ENCODE data around the gene AKAP13.

AKAP13 gene

DNA sequence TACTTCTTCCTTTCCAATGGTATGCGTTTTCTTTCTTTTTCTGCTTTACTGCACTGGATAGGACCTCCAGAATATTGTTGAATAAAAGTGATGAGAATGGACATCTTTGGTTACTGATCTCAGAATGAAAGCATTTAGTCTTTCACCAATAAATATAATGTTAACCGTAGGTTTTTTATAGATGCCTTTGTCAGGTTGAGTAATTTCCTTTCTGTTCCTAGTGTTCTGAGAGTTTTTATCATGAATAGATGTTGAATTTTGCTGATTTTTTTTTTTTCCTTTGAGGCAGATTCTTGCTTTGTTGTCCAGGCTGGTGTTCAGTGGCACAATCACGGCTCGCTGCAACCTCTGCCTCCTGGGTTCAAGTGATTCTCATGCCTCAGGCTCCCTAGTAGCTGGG is 255.9 kb downstream of the AKAP13 start:
- H3K79me2 ChIP-seq (ENCODE audit: low read length), result peaks cover 6% of the 10 kb centered on the region; the same call in 1 of the 2 replicates
- H3K4me3 ChIP-seq (ENCODE audit: low read length), result no peak overlapping the region
- no peaks in the 10 kb centered on the region for H3K27me3 ChIP-seq (ENCODE audit: low read depth, low read length)
- peaks cover 17% of the 10 kb centered on the region; the same call in 1 of the 2 replicates for H4K20me1 ChIP-seq (ENCODE audit: insufficient read depth, low read length)
- peaks cover 33% of the 10 kb centered on the region for H3K4me1 ChIP-seq (ENCODE audit: low read length)
- no peak overlapping the region for H3K27ac ChIP-seq (ENCODE audit: low read length)
- H3K36me3 ChIP-seq (replicated peaks; ENCODE audit: low read depth, low read length), result no peaks in the 10 kb centered on the region
- H3K9me3 ChIP-seq (ENCODE audit: insufficient read depth, low read length), result no peaks in the 10 kb centered on the region
- H3K4me2 ChIP-seq (ENCODE audit: low read length), result no peak overlapping the region
- no peak overlapping the region for H3K9ac ChIP-seq (ENCODE audit: low read length)
- no peak for TF ChIP-seq EZH2phosphoT487 (IDR thresholded peaks at IDR 0.05; ENCODE audit: low read depth)
- TF ChIP-seq, protein P1, sequence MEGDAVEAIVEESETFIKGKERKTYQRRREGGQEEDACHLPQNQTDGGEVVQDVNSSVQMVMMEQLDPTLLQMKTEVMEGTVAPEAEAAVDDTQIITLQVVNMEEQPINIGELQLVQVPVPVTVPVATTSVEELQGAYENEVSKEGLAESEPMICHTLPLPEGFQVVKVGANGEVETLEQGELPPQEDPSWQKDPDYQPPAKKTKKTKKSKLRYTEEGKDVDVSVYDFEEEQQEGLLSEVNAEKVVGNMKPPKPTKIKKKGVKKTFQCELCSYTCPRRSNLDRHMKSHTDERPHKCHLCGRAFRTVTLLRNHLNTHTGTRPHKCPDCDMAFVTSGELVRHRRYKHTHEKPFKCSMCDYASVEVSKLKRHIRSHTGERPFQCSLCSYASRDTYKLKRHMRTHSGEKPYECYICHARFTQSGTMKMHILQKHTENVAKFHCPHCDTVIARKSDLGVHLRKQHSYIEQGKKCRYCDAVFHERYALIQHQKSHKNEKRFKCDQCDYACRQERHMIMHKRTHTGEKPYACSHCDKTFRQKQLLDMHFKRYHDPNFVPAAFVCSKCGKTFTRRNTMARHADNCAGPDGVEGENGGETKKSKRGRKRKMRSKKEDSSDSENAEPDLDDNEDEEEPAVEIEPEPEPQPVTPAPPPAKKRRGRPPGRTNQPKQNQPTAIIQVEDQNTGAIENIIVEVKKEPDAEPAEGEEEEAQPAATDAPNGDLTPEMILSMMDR (IDR thresholded peaks at IDR 0.05; ENCODE audit: low read depth, low read length), result no peak
- no peak overlapping the region for H2AFZ ChIP-seq (ENCODE audit: low read depth, low read length)

GRCh38 chr15:85639752-85640381 is 259.5 kb downstream of the AKAP13 start:
- Histone ChIP-seq H3K36me3 (replicated peaks; ENCODE audit: low read depth, low read length) (peaks cover 5% of the 10 kb centered on the region), H3K9me3 (ENCODE audit: insufficient read depth, low read length) (no peaks in the 10 kb centered on the region), H3K4me1 (ENCODE audit: low read length) (peaks cover 26% of the 10 kb centered on the region), H3K79me2 (ENCODE audit: low read length) (peaks cover 6% of the 10 kb centered on the region; the same call in 1 of the 2 replicates), H3K4me3 (ENCODE audit: low read length) (no peak overlapping the region), H3K27me3 (ENCODE audit: low read depth, low read length) (no peaks in the 10 kb centered on the region), H3K27ac (ENCODE audit: low read length) (peak overlapping the region; percentile 25; the same call in 1 of the 2 replicates), H2AFZ (ENCODE audit: low read depth, low read length) (no peak overlapping the region), H3K4me2 (ENCODE audit: low read length) (peak overlapping the region; percentile 52), H3K9ac (ENCODE audit: low read length) (no peak overlapping the region), H4K20me1 (ENCODE audit: insufficient read depth, low read length) (peaks cover 8% of the 10 kb centered on the region)
- TF ChIP-seq EZH2phosphoT487 (IDR thresholded peaks at IDR 0.05; ENCODE audit: low read depth), result no peak
- TF ChIP-seq, protein P1 (IDR thresholded peaks at IDR 0.05; ENCODE audit: low read depth, low read length), result no peak

DNA sequence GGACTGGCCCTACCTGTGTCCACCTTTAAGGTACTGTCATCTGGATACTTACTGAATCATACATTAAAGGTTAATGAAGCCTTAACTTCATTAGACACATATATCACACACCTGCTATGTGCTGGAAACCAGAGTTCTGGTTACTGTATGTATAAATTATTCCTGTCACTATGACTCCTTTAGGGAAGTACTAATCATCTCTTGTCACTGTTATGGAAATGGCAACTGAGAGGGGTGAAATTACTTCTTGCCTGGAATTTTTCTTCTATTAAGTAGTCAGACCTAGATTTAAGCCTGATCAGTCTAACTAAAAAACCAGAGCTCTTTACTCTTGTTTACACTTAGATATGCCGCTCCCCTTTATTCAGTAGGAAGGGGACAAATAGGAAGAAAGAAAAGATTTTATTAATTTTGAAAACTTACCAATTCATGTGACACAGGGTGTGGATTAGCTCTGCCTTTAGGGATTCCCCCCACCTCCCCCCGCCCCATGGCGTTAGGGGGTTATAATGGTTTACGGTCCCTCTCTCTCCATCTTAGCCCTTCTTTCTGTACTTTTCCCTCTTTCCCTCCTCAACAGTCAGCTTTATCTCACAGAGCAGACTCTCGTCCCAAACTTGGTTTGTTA is 261.8 kb downstream of the AKAP13 start:
- Histone ChIP-seq H4K20me1 (ENCODE audit: insufficient read depth, low read length) (peaks cover 8% of the 10 kb centered on the region), H3K9ac (ENCODE audit: low read length) (no peak overlapping the region), H3K4me3 (ENCODE audit: low read length) (no peak overlapping the region), H2AFZ (ENCODE audit: low read depth, low read length) (no peak overlapping the region), H3K36me3 (replicated peaks; ENCODE audit: low read depth, low read length) (peaks cover 16% of the 10 kb centered on the region), H3K4me1 (ENCODE audit: low read length) (peaks cover 25% of the 10 kb centered on the region), H3K9me3 (ENCODE audit: insufficient read depth, low read length) (no peaks in the 10 kb centered on the region), H3K27me3 (ENCODE audit: low read depth, low read length) (no peaks in the 10 kb centered on the region), H3K27ac (ENCODE audit: low read length) (no peak overlapping the region), H3K4me2 (ENCODE audit: low read length) (no peak overlapping the region), H3K79me2 (ENCODE audit: low read length) (0 out of 2 replicates have a peak, but pooled peaks cover 3% of the 10 kb centered on the region)
- TF ChIP-seq EZH2phosphoT487 (IDR thresholded peaks at IDR 0.05; ENCODE audit: low read depth), result no peak
- TF ChIP-seq, protein P1 (IDR thresholded peaks at IDR 0.05; ENCODE audit: low read depth, low read length), result no peak

GRCh38 chr15:85642693-85643066 is 262.3 kb downstream of the AKAP13 start:
- H3K27ac ChIP-seq (ENCODE audit: low read length), result no peak overlapping the region
- TF ChIP-seq, protein P1 (IDR thresholded peaks at IDR 0.05; ENCODE audit: low read depth, low read length), result no peak
- peaks cover 25% of the 10 kb centered on the region for H3K4me1 ChIP-seq (ENCODE audit: low read length)
- no peak overlapping the region for H3K4me3 ChIP-seq (ENCODE audit: low read length)
- H2AFZ ChIP-seq (ENCODE audit: low read depth, low read length), result no peak overlapping the region
- peaks cover 19% of the 10 kb centered on the region for H3K36me3 ChIP-seq (replicated peaks; ENCODE audit: low read depth, low read length)
- H3K79me2 ChIP-seq (ENCODE audit: low read length), result 0 out of 2 replicates have a peak, but pooled peaks cover 3% of the 10 kb centered on the region
- no peaks in the 10 kb centered on the region for H3K27me3 ChIP-seq (ENCODE audit: low read depth, low read length)
- H3K4me2 ChIP-seq (ENCODE audit: low read length), result no peak overlapping the region
- peaks cover 8% of the 10 kb centered on the region for H4K20me1 ChIP-seq (ENCODE audit: insufficient read depth, low read length)
- no peak overlapping the region for H3K9ac ChIP-seq (ENCODE audit: low read length)
- H3K9me3 ChIP-seq (ENCODE audit: insufficient read depth, low read length), result no peaks in the 10 kb centered on the region

Measured in OCI-LY3 (cell line).